CD4-positive, alpha-beta T cell (primary cell): ENCODE results near the gene ENAH. TPM values are rescaled to one million over a fixed set of nuclear protein-coding genes. Genes with fewer than 3 reads are reported as not detected.

Source experiments
- ATAC-seq: fragments of 200-7000 bp; cut with Tn5 transposase; one replicate; pipeline ENCODE4 v1.10.0; 2022; ENCODE audit warnings: mild to moderate bottlenecking; ENCODE audit not compliant: poor library complexity
- CTCF ChIA-PET: fragments of 350-600 bp; sonication (Branson Sonifier 250); formaldehyde crosslinking; loops from one replicate; lab custom pipeline; 2021; ENCODE audit warnings: antibody characterized with exemption, inconsistent platforms; lab: Charles Lee
- POLR2A ChIA-PET: fragments of 350-600 bp; sonication (Branson Sonifier 250); formaldehyde crosslinking; loops from one replicate; lab custom pipeline; 2021; ENCODE audit warnings: antibody characterized with exemption, inconsistent platforms; lab: Charles Lee
- DNase-seq, 14 experiments: peaks; one replicate each; pipeline ENCODE4 v3.0.0-alpha.2; 2013 to 2020; ENCODE audit warnings: mixed read lengths in 2 of 14
- H3K27ac ChIP-seq, 2 donors: one replicate each; pipeline versions ENCODE4 v1.5.1 to v1.7.0; 2013; ENCODE audit warnings: low read length in 2 of 2, low read depth in 1 of 2, mild to moderate bottlenecking in 1 of 2
- H3K27me3 ChIP-seq, 2 experiments: 1 replicate in 1 of 2; 2 replicates in 1 of 2; pipeline versions ENCODE4 v1.6.1 to v1.7.0; 2013; ENCODE audit warnings: low read length in 2 of 2, control low read depth in 1 of 2, mild to moderate bottlenecking in 1 of 2, moderate library complexity in 1 of 2; ENCODE audit not compliant: insufficient read depth in 2 of 2, control insufficient read depth in 1 of 2
- H3K36me3 ChIP-seq: one replicate; pipeline ENCODE4 v1.6.1; 2013; ENCODE audit warnings: low read length, control low read depth; ENCODE audit not compliant: insufficient read depth
- H3K4me1 ChIP-seq: one replicate; pipeline ENCODE4 v1.6.1; 2013; ENCODE audit warnings: low read length, control low read depth; ENCODE audit not compliant: insufficient read depth
- H3K4me3 ChIP-seq: one replicate; pipeline ENCODE4 v1.5.1; 2013; ENCODE audit warnings: mild to moderate bottlenecking, low read length, moderate library complexity
- H3K9me3 ChIP-seq, 2 experiments: 1 replicate in 1 of 2; 2 replicates in 1 of 2; pipeline versions ENCODE4 v1.6.1 to v1.7.0; 2013; ENCODE audit warnings: low read length in 2 of 2, mild to moderate bottlenecking in 2 of 2, control low read depth in 1 of 2, moderate library complexity in 1 of 2; ENCODE audit not compliant: control insufficient read depth in 1 of 2, insufficient read depth in 1 of 2
- H3K27ac Mint-ChIP-seq: one replicate; pipeline ENCODE4 v1.8.0; 2020; ENCODE audit warnings: mixed read lengths
- H3K27me3 Mint-ChIP-seq: one replicate; pipeline ENCODE4 v1.8.0; 2021; ENCODE audit warnings: mixed read lengths
- H3K36me3 Mint-ChIP-seq: one replicate; pipeline ENCODE4 v1.8.0; 2021; ENCODE audit warnings: low read depth, mixed read lengths
- H3K4me1 Mint-ChIP-seq: one replicate; pipeline ENCODE4 v1.8.0; 2021; ENCODE audit warnings: low read depth, mixed read lengths
- H3K4me3 Mint-ChIP-seq: one replicate; pipeline ENCODE4 v1.8.0; 2020; ENCODE audit warnings: mild to moderate bottlenecking, mixed read lengths
- H3K9me3 Mint-ChIP-seq: one replicate; pipeline ENCODE4 v1.8.0; 2020; ENCODE audit warnings: mixed read lengths
- intact Hi-C, 2 experiments: fragments of 100-400 bp; cut with DNase I in 1 of 2; cut with micrococcal nuclease in 1 of 2; formaldehyde crosslinking; loops; one replicate each; pipeline versions ENCODE4 v1.15.1 to v1.9.0; 2023 to 2025; cut with DNase I, micrococcal nuclease
- total RNA-seq, 174 experiments: library from RNA in 2 of 174; stranded (reverse) in 2 of 174; gene quantifications; one replicate each; pipeline ENCODE4 v1.2.3 and lab custom pipeline; 2021 to 2026
- TF ChIP-seq, protein P1 (sequence below): fragments of 200-600 bp; IDR thresholded peaks from one replicate; pipeline ENCODE4 v1.8.0; 2022; ENCODE audit warnings: antibody characterized with exemption, mild to moderate bottlenecking

ENAH gene
- total RNA-seq, 2 experiments from 2014 or later, result not detected

DNA sequence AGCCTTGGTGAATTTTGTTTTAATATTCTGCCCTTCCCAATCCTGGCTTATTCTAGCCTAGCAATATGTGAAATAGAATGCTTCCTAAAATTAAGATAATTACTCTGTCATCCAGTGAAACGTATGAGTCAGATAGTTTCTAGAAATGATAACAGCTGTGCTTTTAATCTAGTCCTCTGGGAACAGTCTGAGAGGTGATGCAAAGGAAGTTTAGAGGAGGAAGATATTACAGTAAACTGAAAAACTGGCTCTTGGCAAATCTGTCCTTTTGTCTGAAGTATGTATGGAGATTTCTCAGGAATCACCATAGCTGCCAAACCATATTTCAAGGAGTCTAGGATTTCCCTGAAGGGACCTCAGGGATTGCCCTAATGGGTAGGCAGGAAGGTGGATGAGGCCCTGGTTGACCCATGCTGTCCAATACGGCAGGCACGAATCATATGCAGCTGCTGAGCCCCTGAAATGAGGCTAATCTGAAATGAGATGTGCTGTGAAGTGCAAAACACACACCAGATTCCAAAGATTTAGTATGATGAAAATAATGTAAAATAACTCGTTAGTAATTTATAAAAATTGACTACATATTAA is 154.3 kb downstream of the ENAH start:
- no peaks in the 10 kb centered on the region for H3K27me3 ChIP-seq
- DNase-seq (no peak), ATAC-seq (no peak)
- no peak overlapping the region for H3K27ac ChIP-seq
- no peaks in the 10 kb centered on the region for H3K9me3 Mint-ChIP-seq
- no peaks in the 10 kb centered on the region for H3K36me3 Mint-ChIP-seq
- H3K4me3 ChIP-seq, result no peak overlapping the region
- CTCF ChIA-PET, result no interaction called here
- H3K36me3 ChIP-seq, result no peaks in the 10 kb centered on the region
- no peaks in the 10 kb centered on the region for H3K9me3 ChIP-seq
- no peak overlapping the region for H3K27ac Mint-ChIP-seq
- POLR2A ChIA-PET, result no interaction called here
- no peaks in the 10 kb centered on the region for H3K4me1 ChIP-seq
- TF ChIP-seq, protein P1, sequence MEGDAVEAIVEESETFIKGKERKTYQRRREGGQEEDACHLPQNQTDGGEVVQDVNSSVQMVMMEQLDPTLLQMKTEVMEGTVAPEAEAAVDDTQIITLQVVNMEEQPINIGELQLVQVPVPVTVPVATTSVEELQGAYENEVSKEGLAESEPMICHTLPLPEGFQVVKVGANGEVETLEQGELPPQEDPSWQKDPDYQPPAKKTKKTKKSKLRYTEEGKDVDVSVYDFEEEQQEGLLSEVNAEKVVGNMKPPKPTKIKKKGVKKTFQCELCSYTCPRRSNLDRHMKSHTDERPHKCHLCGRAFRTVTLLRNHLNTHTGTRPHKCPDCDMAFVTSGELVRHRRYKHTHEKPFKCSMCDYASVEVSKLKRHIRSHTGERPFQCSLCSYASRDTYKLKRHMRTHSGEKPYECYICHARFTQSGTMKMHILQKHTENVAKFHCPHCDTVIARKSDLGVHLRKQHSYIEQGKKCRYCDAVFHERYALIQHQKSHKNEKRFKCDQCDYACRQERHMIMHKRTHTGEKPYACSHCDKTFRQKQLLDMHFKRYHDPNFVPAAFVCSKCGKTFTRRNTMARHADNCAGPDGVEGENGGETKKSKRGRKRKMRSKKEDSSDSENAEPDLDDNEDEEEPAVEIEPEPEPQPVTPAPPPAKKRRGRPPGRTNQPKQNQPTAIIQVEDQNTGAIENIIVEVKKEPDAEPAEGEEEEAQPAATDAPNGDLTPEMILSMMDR, result no peak
- no peak overlapping the region for H3K4me3 Mint-ChIP-seq
- H3K4me1 Mint-ChIP-seq, result peaks cover 17% of the 10 kb centered on the region
- intact Hi-C loops, result no loop called here
- peaks cover 3% of the 10 kb centered on the region for H3K27me3 Mint-ChIP-seq

DNA sequence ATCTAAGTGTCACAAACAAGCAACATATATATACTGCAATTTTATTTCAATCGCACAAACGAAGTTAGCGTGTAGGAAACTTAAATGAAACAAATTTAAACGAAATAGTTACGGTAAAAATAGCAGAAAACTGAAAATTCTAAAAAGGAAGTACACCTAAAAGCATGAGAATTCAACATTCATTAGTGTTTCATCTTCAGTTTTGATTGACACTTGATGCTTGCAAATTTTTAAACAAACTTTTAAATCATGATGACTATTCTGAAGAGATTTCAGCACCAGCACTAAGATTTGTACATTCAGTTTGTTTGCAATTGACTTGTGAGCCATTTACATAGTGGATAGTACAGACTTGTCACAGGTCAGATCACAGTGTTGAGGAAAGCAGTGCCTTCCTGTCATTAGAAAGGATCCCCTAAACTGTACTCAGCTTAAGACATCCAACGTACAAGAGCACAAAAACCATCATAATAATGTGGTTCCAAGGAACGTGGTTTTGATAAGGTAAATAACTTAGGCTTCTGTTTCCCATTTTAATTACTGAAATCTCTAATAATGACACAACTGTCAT is 158.0 kb downstream of the ENAH start:
- Mint-ChIP-seq H3K9me3 (no peaks in the 10 kb centered on the region), H3K36me3 (no peaks in the 10 kb centered on the region), H3K4me1 (peaks cover 17% of the 10 kb centered on the region), H3K27ac (no peak overlapping the region), H3K27me3 (no peaks in the 10 kb centered on the region), H3K4me3 (no peak overlapping the region)
- Histone ChIP-seq H3K27ac (no peak overlapping the region), H3K4me1 (no peaks in the 10 kb centered on the region), H3K9me3 (no peaks in the 10 kb centered on the region), H3K4me3 (no peak overlapping the region), H3K36me3 (no peaks in the 10 kb centered on the region), H3K27me3 (no peaks in the 10 kb centered on the region)
- ATAC-seq, result no peak
- no peak for DNase-seq
- POLR2A ChIA-PET, result no interaction called here
- TF ChIP-seq, protein P1, result no peak
- intact Hi-C loops, result no loop called here
- CTCF ChIA-PET, result no interaction called here

DNA sequence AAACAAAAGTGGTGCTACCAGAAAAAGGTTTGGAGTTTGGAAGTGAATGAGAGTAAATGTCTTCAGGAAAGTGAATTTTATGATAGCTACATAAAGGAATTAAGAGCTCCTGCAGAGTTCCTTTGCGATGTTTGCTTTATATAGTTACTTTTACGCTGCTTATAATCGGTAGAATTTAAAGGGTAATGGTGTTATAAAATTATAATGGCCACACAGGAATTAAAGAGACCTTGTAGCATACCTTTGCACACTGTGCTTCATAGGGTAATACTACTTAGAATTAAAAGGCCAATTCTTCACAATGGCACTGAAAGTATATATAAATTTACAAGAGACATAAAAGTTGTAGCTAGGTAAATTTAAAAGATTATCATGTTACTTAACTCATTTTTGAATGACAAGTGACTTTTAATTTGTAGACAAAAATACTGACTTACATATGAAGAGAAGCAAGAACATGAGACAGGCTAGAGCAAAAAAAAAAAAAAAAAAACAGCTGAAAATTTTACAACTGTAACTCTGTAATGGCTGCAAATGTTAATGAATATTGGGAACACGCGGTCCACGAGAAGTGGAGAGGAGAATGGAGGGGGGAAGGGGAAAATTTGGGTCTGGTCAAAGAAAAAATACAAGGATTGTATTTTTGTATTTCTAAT is 159.2 kb downstream of the ENAH start:
- Histone ChIP-seq H3K27me3 (no peaks in the 10 kb centered on the region), H3K27ac (no peak overlapping the region), H3K36me3 (no peaks in the 10 kb centered on the region), H3K4me3 (no peak overlapping the region), H3K9me3 (no peaks in the 10 kb centered on the region), H3K4me1 (no peaks in the 10 kb centered on the region)
- CTCF ChIA-PET, result interaction anchor here (1.0 kb wide), 1 partner anchor 24 kb away, joined by 3 read pairs; no protein-coding TSS in a partner anchor
- Mint-ChIP-seq H3K27ac (no peak overlapping the region), H3K9me3 (no peaks in the 10 kb centered on the region), H3K4me1 (peaks cover 17% of the 10 kb centered on the region), H3K36me3 (no peaks in the 10 kb centered on the region), H3K27me3 (no peaks in the 10 kb centered on the region), H3K4me3 (no peak overlapping the region)
- intact Hi-C loops, result no loop called here
- ATAC-seq, result no peak
- no peak for DNase-seq
- TF ChIP-seq, protein P1, result no peak
- POLR2A ChIA-PET, result no interaction called here
